Measurements from ENCODE around the gene ZNF292.
A peak's percentile ranks its signal among the peaks of the same experiment; 100 is the strongest.
"Not testable (repeated sequence)": the region's sequence is repeated elsewhere in the genome, so short reads cannot be mapped to it uniquely, and the experiment has no call there.

The ZNF292 gene

GRCh38 chr6:87126501-87126900, 28.9 kb upstream of the ZNF292 start:
- H3K27me3 ChIP-seq (ENCODE audit: insufficient read depth, low read length, poor library complexity): no peaks in the 10 kb centered on the region
- H3K4me2 ChIP-seq (ENCODE audit: insufficient read depth, low read length): no peak overlapping the region
- H2AFZ ChIP-seq (ENCODE audit: low read depth, low read length): no peak overlapping the region
- no peaks in the 10 kb centered on the region for H3K36me3 ChIP-seq (ENCODE audit: insufficient read depth, low read length)
- no peak for TF ChIP-seq CTCF (IDR thresholded peaks at IDR 0.05; ENCODE audit: borderline replicate concordance, extremely low read depth, low read length, poor library complexity, severe bottlenecking)
- no peak for TF ChIP-seq EZH2 (IDR thresholded peaks at IDR 0.05; ENCODE audit: borderline replicate concordance, low read depth, low read length, severe bottlenecking)
- no peaks in the 10 kb centered on the region for H3K79me2 ChIP-seq (ENCODE audit: insufficient read depth, low read length)
- no peaks in the 10 kb centered on the region for H3K9me3 ChIP-seq (ENCODE audit: insufficient read depth, low read length, severe bottlenecking)
- ATAC-seq (ENCODE audit: insufficient read depth, low read depth) (no peak), DNase-seq (no peak)
- H4K20me1 ChIP-seq (ENCODE audit: insufficient read depth, low read length): no peaks in the 10 kb centered on the region
- no peak overlapping the region for H3K4me3 ChIP-seq (ENCODE audit: low read depth in 1 of 2, low read length in 2 of 2)
- H3K4me1 ChIP-seq (ENCODE audit: insufficient read depth, low read length): no peaks in the 10 kb centered on the region
- H3K27ac ChIP-seq (ENCODE audit: low read length): no peak overlapping the region
- H3K9ac ChIP-seq (ENCODE audit: low read depth, low read length): no peak overlapping the region

- no peaks in the 10 kb centered on the region for H3K4me1 ChIP-seq (ENCODE audit: insufficient read depth, low read length)
- H3K27ac ChIP-seq (ENCODE audit: low read length): no peak overlapping the region
- H3K27me3 ChIP-seq (ENCODE audit: insufficient read depth, low read length, poor library complexity): no peaks in the 10 kb centered on the region
- H3K4me3 ChIP-seq (ENCODE audit: low read depth in 1 of 2, low read length in 2 of 2): no peak overlapping the region
- no peak overlapping the region for H3K4me2 ChIP-seq (ENCODE audit: insufficient read depth, low read length)
- TF ChIP-seq EZH2 (IDR thresholded peaks at IDR 0.05; ENCODE audit: borderline replicate concordance, low read depth, low read length, severe bottlenecking) (no peak), CTCF (IDR thresholded peaks at IDR 0.05; ENCODE audit: borderline replicate concordance, extremely low read depth, low read length, poor library complexity, severe bottlenecking) (no peak)
- ATAC-seq (ENCODE audit: insufficient read depth, low read depth): no peak
- no peaks in the 10 kb centered on the region for H4K20me1 ChIP-seq (ENCODE audit: insufficient read depth, low read length)
- H2AFZ ChIP-seq (ENCODE audit: low read depth, low read length): no peak overlapping the region
- no peaks in the 10 kb centered on the region for H3K36me3 ChIP-seq (ENCODE audit: insufficient read depth, low read length)
- no peak for DNase-seq
- no peak overlapping the region for H3K9ac ChIP-seq (ENCODE audit: low read depth, low read length)
- no peaks in the 10 kb centered on the region for H3K79me2 ChIP-seq (ENCODE audit: insufficient read depth, low read length)
- no peaks in the 10 kb centered on the region for H3K9me3 ChIP-seq (ENCODE audit: insufficient read depth, low read length, severe bottlenecking)
These were observed 27.6 kb upstream of the ZNF292 start for GRCh38 chr6:87127737-87128136.

GRCh38 chr6:87136963-87137362, 18.4 kb upstream of the ZNF292 start:
- no peak for DNase-seq
- H3K4me1 ChIP-seq (ENCODE audit: insufficient read depth, low read length): no peaks in the 10 kb centered on the region
- TF ChIP-seq EZH2 (IDR thresholded peaks at IDR 0.05; ENCODE audit: borderline replicate concordance, low read depth, low read length, severe bottlenecking) (no peak), CTCF (IDR thresholded peaks at IDR 0.05; ENCODE audit: borderline replicate concordance, extremely low read depth, low read length, poor library complexity, severe bottlenecking) (no peak)

GRCh38 chr6:87139236-87139635, 16.1 kb upstream of the ZNF292 start:
- ATAC-seq (ENCODE audit: insufficient read depth, low read depth): peak; percentile 60; the same call in 2 of the 3 replicates
- Histone ChIP-seq H3K4me3 (ENCODE audit: low read depth in 1 of 2, low read length in 2 of 2) (no peak overlapping the region), H3K9me3 (ENCODE audit: insufficient read depth, low read length, severe bottlenecking) (no peaks in the 10 kb centered on the region), H3K27me3 (ENCODE audit: insufficient read depth, low read length, poor library complexity) (no peaks in the 10 kb centered on the region), H3K4me1 (ENCODE audit: insufficient read depth, low read length) (no peaks in the 10 kb centered on the region), H3K79me2 (ENCODE audit: insufficient read depth, low read length) (no peaks in the 10 kb centered on the region), H3K9ac (ENCODE audit: low read depth, low read length) (no peak overlapping the region), H3K27ac (ENCODE audit: low read length) (no peak overlapping the region), H4K20me1 (ENCODE audit: insufficient read depth, low read length) (no peaks in the 10 kb centered on the region), H3K36me3 (ENCODE audit: insufficient read depth, low read length) (no peaks in the 10 kb centered on the region), H2AFZ (ENCODE audit: low read depth, low read length) (no peak overlapping the region), H3K4me2 (ENCODE audit: insufficient read depth, low read length) (no peak overlapping the region)
- peak; percentile 21 for DNase-seq
- TF ChIP-seq CTCF (IDR thresholded peaks at IDR 0.05; ENCODE audit: borderline replicate concordance, extremely low read depth, low read length, poor library complexity, severe bottlenecking): peak; percentile 69
- no peak for TF ChIP-seq EZH2 (IDR thresholded peaks at IDR 0.05; ENCODE audit: borderline replicate concordance, low read depth, low read length, severe bottlenecking)

More at GRCh38 chr6:87136963-87137362, 18.4 kb upstream of the ZNF292 start:
- no peaks in the 10 kb centered on the region for H4K20me1 ChIP-seq (ENCODE audit: insufficient read depth, low read length)
- no peak for ATAC-seq (ENCODE audit: insufficient read depth, low read depth)
- no peak overlapping the region for H3K27ac ChIP-seq (ENCODE audit: low read length)
- H3K36me3 ChIP-seq (ENCODE audit: insufficient read depth, low read length): no peaks in the 10 kb centered on the region
- no peaks in the 10 kb centered on the region for H3K79me2 ChIP-seq (ENCODE audit: insufficient read depth, low read length)
- H3K4me3 ChIP-seq (ENCODE audit: low read depth in 1 of 2, low read length in 2 of 2): no peak overlapping the region
- no peaks in the 10 kb centered on the region for H3K27me3 ChIP-seq (ENCODE audit: insufficient read depth, low read length, poor library complexity)
- no peaks in the 10 kb centered on the region for H3K9me3 ChIP-seq (ENCODE audit: insufficient read depth, low read length, severe bottlenecking)
- H3K4me2 ChIP-seq (ENCODE audit: insufficient read depth, low read length): no peak overlapping the region
- no peak overlapping the region for H3K9ac ChIP-seq (ENCODE audit: low read depth, low read length)
- no peak overlapping the region for H2AFZ ChIP-seq (ENCODE audit: low read depth, low read length)

- H3K27ac ChIP-seq (ENCODE audit: low read length); DNase-seq; H3K4me1 ChIP-seq (ENCODE audit: insufficient read depth, low read length); H3K4me3 ChIP-seq (ENCODE audit: low read depth in 1 of 2, low read length in 2 of 2); H3K36me3 ChIP-seq (ENCODE audit: insufficient read depth, low read length); H3K27me3 ChIP-seq (ENCODE audit: insufficient read depth, low read length, poor library complexity); H3K9ac ChIP-seq (ENCODE audit: low read depth, low read length); H4K20me1 ChIP-seq (ENCODE audit: insufficient read depth, low read length); H3K4me2 ChIP-seq (ENCODE audit: insufficient read depth, low read length); H3K9me3 ChIP-seq (ENCODE audit: insufficient read depth, low read length, severe bottlenecking); ATAC-seq (ENCODE audit: insufficient read depth, low read depth); H3K79me2 ChIP-seq (ENCODE audit: insufficient read depth, low read length); H2AFZ ChIP-seq (ENCODE audit: low read depth, low read length): not testable (repeated sequence)
These were observed 15.4 kb upstream of the ZNF292 start for GRCh38 chr6:87139927-87140326.
